ENCODE data around the gene AGBL1.

The AGBL1 gene

DNA sequence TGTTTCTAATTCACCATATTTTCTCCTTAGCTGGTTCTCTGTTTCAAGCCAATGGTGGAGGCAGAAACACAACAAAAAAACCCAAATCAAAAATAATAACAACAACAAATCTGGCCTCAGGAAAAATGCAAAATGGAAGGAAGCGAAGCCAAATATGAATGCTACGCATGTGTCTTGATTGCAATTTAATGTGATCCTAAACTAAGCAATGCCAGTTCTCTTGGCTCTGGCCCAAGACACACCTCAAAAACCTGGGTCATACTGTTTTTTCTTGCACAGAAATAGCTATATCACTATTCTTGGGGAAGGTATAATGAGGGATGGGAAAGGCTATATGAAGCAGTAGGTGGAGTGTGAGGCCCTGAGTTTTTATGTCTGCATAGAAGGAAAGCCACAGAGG lies 724.7 kb downstream of the AGBL1 start:
- TF ChIP-seq POLR2AphosphoS5 (IDR thresholded peaks at IDR 0.05; ENCODE audit: low read depth, low read length) (no peak), REST (IDR thresholded peaks at IDR 0.05; ENCODE audit: insufficient read depth in 1 of 2, low read depth in 2 of 2, low read length in 2 of 2) (no peak), FOXP2 (optimal IDR thresholded peaks at IDR 0.05; ENCODE audit: borderline replicate concordance, extremely low read depth, extremely low read length, insufficient read depth) (no peak), SIN3A (IDR thresholded peaks at IDR 0.05; ENCODE audit: borderline replicate concordance, insufficient read depth, low read length) (no peak), TAF1 (IDR thresholded peaks at IDR 0.05; ENCODE audit: borderline replicate concordance, insufficient read depth, low read length) (no peak)

DNA sequence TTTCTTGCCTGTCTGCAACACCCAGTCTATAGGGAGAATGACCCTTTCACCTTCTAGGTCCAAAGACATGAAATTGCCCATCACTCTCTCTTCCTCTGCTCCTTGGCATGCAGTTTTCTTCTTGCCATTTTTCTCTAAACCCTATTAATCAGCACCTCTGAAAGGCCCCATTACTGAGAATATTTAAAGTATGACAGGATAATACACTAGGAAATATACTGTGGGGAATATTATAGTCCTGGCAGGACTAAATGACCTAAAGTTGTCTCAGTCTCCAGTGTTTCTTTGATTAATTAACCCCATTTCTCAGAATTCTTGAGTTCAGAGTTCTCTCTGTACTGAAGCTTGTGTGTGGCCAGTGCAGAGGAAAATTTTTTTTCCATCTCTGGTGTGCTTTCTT lies 730.7 kb downstream of the AGBL1 start:
- TF ChIP-seq POLR2AphosphoS5 (IDR thresholded peaks at IDR 0.05; ENCODE audit: low read depth, low read length): no peak
- TF ChIP-seq TAF1 (IDR thresholded peaks at IDR 0.05; ENCODE audit: borderline replicate concordance, insufficient read depth, low read length): no peak
- TF ChIP-seq FOXP2 (optimal IDR thresholded peaks at IDR 0.05; ENCODE audit: borderline replicate concordance, extremely low read depth, extremely low read length, insufficient read depth): no peak
- no peak for TF ChIP-seq SIN3A (IDR thresholded peaks at IDR 0.05; ENCODE audit: borderline replicate concordance, insufficient read depth, low read length)
- TF ChIP-seq REST (IDR thresholded peaks at IDR 0.05; ENCODE audit: insufficient read depth in 1 of 2, low read depth in 2 of 2, low read length in 2 of 2): no peak

DNA sequence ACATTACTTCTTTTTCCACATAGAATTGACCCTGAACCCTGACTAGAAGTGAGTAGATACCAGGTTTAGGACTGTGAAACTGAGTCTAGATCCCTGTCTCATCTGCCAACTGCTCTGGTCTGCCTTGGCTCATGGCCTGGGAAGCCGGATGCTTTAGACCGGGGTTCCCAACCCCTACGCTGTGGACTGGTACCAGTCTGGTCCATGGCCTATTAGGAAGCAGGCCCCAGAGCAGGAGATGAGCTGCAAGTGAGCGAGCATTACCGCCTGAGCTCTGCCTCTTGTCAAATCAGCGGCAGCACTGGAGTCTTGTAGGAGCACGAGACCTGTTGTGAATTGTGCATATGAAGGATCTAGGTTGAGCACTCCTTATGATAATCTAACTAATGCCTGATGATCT lies 734.2 kb downstream of the AGBL1 start:
- no peak for TF ChIP-seq REST (IDR thresholded peaks at IDR 0.05; ENCODE audit: insufficient read depth in 1 of 2, low read depth in 2 of 2, low read length in 2 of 2)
- no peak for TF ChIP-seq SIN3A (IDR thresholded peaks at IDR 0.05; ENCODE audit: borderline replicate concordance, insufficient read depth, low read length)
- no peak for TF ChIP-seq FOXP2 (optimal IDR thresholded peaks at IDR 0.05; ENCODE audit: borderline replicate concordance, extremely low read depth, extremely low read length, insufficient read depth)
- no peak for TF ChIP-seq TAF1 (IDR thresholded peaks at IDR 0.05; ENCODE audit: borderline replicate concordance, insufficient read depth, low read length)
- no peak for TF ChIP-seq POLR2AphosphoS5 (IDR thresholded peaks at IDR 0.05; ENCODE audit: low read depth, low read length)

- TF ChIP-seq TAF1 (IDR thresholded peaks at IDR 0.05; ENCODE audit: borderline replicate concordance, insufficient read depth, low read length) (no peak), SIN3A (IDR thresholded peaks at IDR 0.05; ENCODE audit: borderline replicate concordance, insufficient read depth, low read length) (no peak), POLR2AphosphoS5 (IDR thresholded peaks at IDR 0.05; ENCODE audit: low read depth, low read length) (no peak), REST (IDR thresholded peaks at IDR 0.05; ENCODE audit: insufficient read depth in 1 of 2, low read depth in 2 of 2, low read length in 2 of 2) (no peak), FOXP2 (optimal IDR thresholded peaks at IDR 0.05; ENCODE audit: borderline replicate concordance, extremely low read depth, extremely low read length, insufficient read depth) (no peak)
These were observed 749.6 kb downstream of the AGBL1 start for GRCh38 chr15:86829245-86829644.

GRCh38 chr15:86830304-86830703 lies 750.6 kb downstream of the AGBL1 start:
- no peak for TF ChIP-seq SIN3A (IDR thresholded peaks at IDR 0.05; ENCODE audit: borderline replicate concordance, insufficient read depth, low read length)
- TF ChIP-seq POLR2AphosphoS5 (IDR thresholded peaks at IDR 0.05; ENCODE audit: low read depth, low read length): no peak
- no peak for TF ChIP-seq TAF1 (IDR thresholded peaks at IDR 0.05; ENCODE audit: borderline replicate concordance, insufficient read depth, low read length)
- no peak for TF ChIP-seq REST (IDR thresholded peaks at IDR 0.05; ENCODE audit: insufficient read depth in 1 of 2, low read depth in 2 of 2, low read length in 2 of 2)
- TF ChIP-seq FOXP2 (optimal IDR thresholded peaks at IDR 0.05; ENCODE audit: borderline replicate concordance, extremely low read depth, extremely low read length, insufficient read depth): no peak

Data from PFSK-1 (cell line).